Measurements from ENCODE around the gene COL7A1. TPM values are rescaled to one million over a fixed set of nuclear protein-coding genes. Genes with fewer than 3 reads are reported as not detected.

The COL7A1 gene
- total and polyA plus RNA-seq, 2 of the 8 experiments (the other 6 are each of a cell fraction or from before 2014, with no cell fraction given): 10.7 to 13.9 TPM

GRCh38 chr3:48544141-48544540 is 51.0 kb downstream of the COL7A1 start:
- DNase-seq (ENCODE audit: low read depth in 1 of 2, low spot score in 2 of 2): no peak
- Histone ChIP-seq H3K4ac (replicated peaks; ENCODE audit: insufficient read length, low read depth, low read length) (no peak overlapping the region), H4K91ac (replicated peaks; ENCODE audit: insufficient read length, low read length) (no peak overlapping the region), H2BK120ac (replicated peaks; ENCODE audit: low read depth, low read length) (no peak overlapping the region), H2BK5ac (ENCODE audit: low read depth, low read length) (no peak overlapping the region), H3K23me2 (ENCODE audit: low read depth, low read length) (no peaks in the 10 kb centered on the region), H2AK5ac (ENCODE audit: low read depth, low read length) (no peak overlapping the region), H3K9ac (replicated peaks in 1 of 4; ENCODE audit: extremely low read depth in 1 of 4, low read depth in 3 of 4, low read length in 3 of 4) (no peak overlapping the region), H3K56ac (replicated peaks; ENCODE audit: insufficient read length, low read depth, low read length) (no peak overlapping the region), H3K4me2 (ENCODE audit: insufficient read depth in 1 of 2, low read depth in 2 of 2, low read length in 2 of 2) (no peak overlapping the region), H4K5ac (ENCODE audit: insufficient read length, low read depth, low read length) (no peak overlapping the region), H2AFZ (ENCODE audit: low read length) (no peak overlapping the region), H3K4me3 (ENCODE audit: extremely low read depth in 1 of 4, insufficient read depth in 2 of 4, low read depth in 3 of 4, low read length in 4 of 4) (no peak overlapping the region), H4K8ac (ENCODE audit: extremely low read depth, insufficient read depth, low read length) (no peak overlapping the region), H2BK20ac (ENCODE audit: low read length) (no peak overlapping the region), H3K9me3 (ENCODE audit: insufficient read depth in 2 of 2, low read depth in 1 of 2, low read length in 1 of 2) (no peaks in the 10 kb centered on the region), H3K79me1 (ENCODE audit: low read depth, low read length) (no peaks in the 10 kb centered on the region; the same call in 1 of the 2 replicates), H3K18ac (ENCODE audit: extremely low read depth, low read length) (no peak overlapping the region), H3K4me1 (replicated peaks in 1 of 4; ENCODE audit: control insufficient read depth in 3 of 4, insufficient read depth in 4 of 4, low read length in 3 of 4) (no peaks in the 10 kb centered on the region; a peak in 2 of 7 replicates), H2BK12ac (ENCODE audit: low read depth, low read length) (no peak overlapping the region), H2BK15ac (ENCODE audit: low read length) (no peak overlapping the region), H3K36me3 (ENCODE audit: control insufficient read depth in 2 of 4, insufficient read depth in 4 of 4, low read length in 3 of 4) (peaks cover 2 to 26% (median 24%) of the 10 kb centered on the region in 4 experiments; a peak in 7 of 8 replicates), H3K14ac (ENCODE audit: insufficient read length) (no peak overlapping the region), H3K23ac (ENCODE audit: insufficient read length) (no peak overlapping the region), H3K27ac (ENCODE audit: low read depth, low read length) (no peak overlapping the region), H3K27me3 (replicated peaks in 1 of 4; ENCODE audit: control insufficient read depth in 3 of 4, extremely low read depth in 1 of 4, insufficient read depth in 3 of 4, low read length in 3 of 4) (no peaks in the 10 kb centered on the region), H3K79me2 (ENCODE audit: control insufficient read depth in 1 of 2, insufficient read depth in 2 of 2, low read length in 2 of 2) (no peaks in the 10 kb centered on the region), H4K20me1 (replicated peaks in 1 of 2; ENCODE audit: control insufficient read depth in 1 of 2, insufficient read depth in 2 of 2, low read length in 2 of 2) (no peaks in the 10 kb centered on the region)
- no peak for FAIRE-seq
- ChIA-PET CTCF (ENCODE audit: partially characterized antibody) (interaction anchor here (0.8 to 1.8 kb wide), 4 partner anchors 14 to 111 kb away, joined by 3 to 5 read pairs (median 4); no protein-coding TSS in a partner anchor), POLR2A (ENCODE audit: partially characterized antibody) (no interaction called here)
- WGBS, 2 experiments (ENCODE audit: extremely low coverage in 1 of 2, insufficient coverage in 1 of 2, insufficient read length in 1 of 2, insufficient replicate concordance in 2 of 2, low coverage in 1 of 2, low lambda C conversion rate in 2 of 2, missing lambda C conversion rate in 1 of 2): 90% methylated on average over 4 of the region's 5 CpGs; no CpG with 5 or more reads in 1 of the 2 experiments
- TF ChIP-seq SIX5 (IDR thresholded peaks at IDR 0.05; ENCODE audit: low read depth, low read length): no peak
- no peak for TF ChIP-seq SP1 (IDR thresholded peaks at IDR 0.05; ENCODE audit: low read depth, low read length)
- TF ChIP-seq JUND (IDR thresholded peaks at IDR 0.05; ENCODE audit: low read length): no peak
- TF ChIP-seq BRCA1 (IDR thresholded peaks at IDR 0.05; ENCODE audit: low read depth, low read length): no peak

Data from H1 (cell line).